Measurements from ENCODE around the gene PILRA.

PILRA gene

DNA sequence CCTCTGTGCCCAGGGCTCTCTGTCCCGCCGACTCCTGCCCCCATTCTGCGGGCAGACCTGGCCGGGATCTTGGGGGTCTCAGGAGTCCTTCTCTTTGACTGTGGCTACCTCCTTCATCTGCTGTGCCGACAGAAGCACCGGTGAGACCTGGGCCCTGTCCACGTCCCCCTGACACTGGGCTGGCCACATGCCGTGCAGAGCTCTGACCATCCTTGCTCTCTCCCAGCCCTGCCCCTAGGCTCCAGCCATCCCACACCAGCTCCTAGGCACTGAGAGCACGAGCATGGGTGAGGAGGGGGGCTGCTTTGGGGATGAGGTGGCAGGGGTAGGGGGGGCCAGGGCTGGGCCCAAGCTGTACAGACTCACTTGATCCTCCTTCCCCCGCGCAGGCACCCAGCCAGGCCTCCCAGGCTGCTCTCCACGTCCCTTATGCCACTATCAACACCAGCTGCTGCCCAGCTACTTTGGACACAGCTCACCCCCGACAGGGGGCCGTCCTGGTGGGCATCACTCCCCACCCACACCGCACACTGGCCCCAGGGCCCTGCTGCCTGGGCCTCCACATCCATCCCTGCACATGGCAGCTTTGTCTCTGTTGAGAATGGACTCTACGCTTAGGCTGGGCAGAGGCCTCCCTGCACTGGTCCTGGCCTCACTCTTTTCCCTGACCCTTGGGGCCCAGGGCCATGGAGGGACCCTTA, 20.2 kb upstream of the PILRA start:
- H3K14ac ChIP-seq (ENCODE audit: low read length), result no peak overlapping the region

GRCh38 chr7:100353685-100354330, 19.5 kb upstream of the PILRA start:
- no peak overlapping the region for H4K12ac ChIP-seq (ENCODE audit: low read depth, low read length)
- WGBS (ENCODE audit: extremely low coverage, insufficient coverage, insufficient read length), result no CpG with 5 or more reads among the region's 6 CpGs
- no peak overlapping the region for H3K23ac ChIP-seq (ENCODE audit: low read length)
- no peaks in the 10 kb centered on the region for H3K27me3 ChIP-seq (ENCODE audit: insufficient read depth, low read length)
- no peak overlapping the region for H3K18ac ChIP-seq (ENCODE audit: low read length)
- H2BK12ac ChIP-seq (ENCODE audit: low read length), result no peak overlapping the region
- H3K4me1 ChIP-seq (ENCODE audit: control insufficient read depth in 1 of 2, insufficient read depth in 2 of 2, low read length in 2 of 2), result no peaks in the 10 kb centered on the region
- H2BK120ac ChIP-seq (ENCODE audit: insufficient read depth, low read length, poor library complexity), result no peak overlapping the region
- no peak overlapping the region for H2AFZ ChIP-seq (ENCODE audit: insufficient read depth, low read length, poor library complexity)
- peaks cover 85 to 89% of the 10 kb centered on the region in 2 experiments for H3K36me3 ChIP-seq (ENCODE audit: control insufficient read depth in 1 of 2, insufficient read depth in 2 of 2, low read length in 2 of 2)
- H4K91ac ChIP-seq (ENCODE audit: low read depth, low read length), result no peak overlapping the region
- H3K14ac ChIP-seq (ENCODE audit: low read length), result no peak overlapping the region
- H3K9me3 ChIP-seq (ENCODE audit: insufficient read depth, low read depth, low read length), result peaks cover 3% of the 10 kb centered on the region
- H3K4me2 ChIP-seq (ENCODE audit: low read length), result no peak overlapping the region
- H3K9ac ChIP-seq (ENCODE audit: low read length), result no peak overlapping the region
- no peak overlapping the region for H4K8ac ChIP-seq (ENCODE audit: low read depth, low read length)
- no peak for DNase-seq
- no peak overlapping the region for H3K27ac ChIP-seq (ENCODE audit: low read depth, low read length)
- no peak overlapping the region for H3K4me3 ChIP-seq (ENCODE audit: low read depth, low read length)
- H3K79me2 ChIP-seq (ENCODE audit: control insufficient read depth, insufficient read depth, low read length, poor library complexity), result no peaks in the 10 kb centered on the region
- H2BK5ac ChIP-seq (ENCODE audit: low read depth, low read length, poor library complexity), result no peak overlapping the region
- H3K4ac ChIP-seq (ENCODE audit: low read depth, low read length), result no peak overlapping the region
- H3K79me1 ChIP-seq (ENCODE audit: low read length), result no peaks in the 10 kb centered on the region
- no peak overlapping the region for H2AK5ac ChIP-seq (ENCODE audit: low read length)

More for the DNA sequence above, 20.2 kb upstream of the PILRA start:
- no peak overlapping the region for H2AK5ac ChIP-seq (ENCODE audit: low read length)
- no peak overlapping the region for H3K4ac ChIP-seq (ENCODE audit: low read depth, low read length)
- no peaks in the 10 kb centered on the region for H3K79me2 ChIP-seq (ENCODE audit: control insufficient read depth, insufficient read depth, low read length, poor library complexity)
- no peak overlapping the region for H3K27ac ChIP-seq (ENCODE audit: low read depth, low read length)
- no peak overlapping the region for H2BK12ac ChIP-seq (ENCODE audit: low read length)
- H2BK120ac ChIP-seq (ENCODE audit: insufficient read depth, low read length, poor library complexity), result no peak overlapping the region
- no peak for DNase-seq
- WGBS (ENCODE audit: extremely low coverage, insufficient coverage, insufficient read length), result no CpG with 5 or more reads among the region's 16 CpGs
- H4K12ac ChIP-seq (ENCODE audit: low read depth, low read length), result no peak overlapping the region
- H3K18ac ChIP-seq (ENCODE audit: low read length), result no peak overlapping the region
- H3K79me1 ChIP-seq (ENCODE audit: low read length), result no peaks in the 10 kb centered on the region
- no peak overlapping the region for H3K9ac ChIP-seq (ENCODE audit: low read length)
- H3K4me1 ChIP-seq (ENCODE audit: control insufficient read depth in 1 of 2, insufficient read depth in 2 of 2, low read length in 2 of 2), result no peaks in the 10 kb centered on the region
- no peak overlapping the region for H2AFZ ChIP-seq (ENCODE audit: insufficient read depth, low read length, poor library complexity)
- no peak overlapping the region for H3K23ac ChIP-seq (ENCODE audit: low read length)
- H3K9me3 ChIP-seq (ENCODE audit: insufficient read depth, low read depth, low read length), result peaks cover 3% of the 10 kb centered on the region
- no peak overlapping the region for H3K4me2 ChIP-seq (ENCODE audit: low read length)
- no peak overlapping the region for H4K91ac ChIP-seq (ENCODE audit: low read depth, low read length)
- no peak overlapping the region for H3K4me3 ChIP-seq (ENCODE audit: low read depth, low read length)
- H4K8ac ChIP-seq (ENCODE audit: low read depth, low read length), result no peak overlapping the region
- H3K27me3 ChIP-seq (ENCODE audit: insufficient read depth, low read length), result no peaks in the 10 kb centered on the region
- peaks cover 80 to 85% of the 10 kb centered on the region in 2 experiments for H3K36me3 ChIP-seq (ENCODE audit: control insufficient read depth in 1 of 2, insufficient read depth in 2 of 2, low read length in 2 of 2)
- H2BK5ac ChIP-seq (ENCODE audit: low read depth, low read length, poor library complexity), result no peak overlapping the region

DNA sequence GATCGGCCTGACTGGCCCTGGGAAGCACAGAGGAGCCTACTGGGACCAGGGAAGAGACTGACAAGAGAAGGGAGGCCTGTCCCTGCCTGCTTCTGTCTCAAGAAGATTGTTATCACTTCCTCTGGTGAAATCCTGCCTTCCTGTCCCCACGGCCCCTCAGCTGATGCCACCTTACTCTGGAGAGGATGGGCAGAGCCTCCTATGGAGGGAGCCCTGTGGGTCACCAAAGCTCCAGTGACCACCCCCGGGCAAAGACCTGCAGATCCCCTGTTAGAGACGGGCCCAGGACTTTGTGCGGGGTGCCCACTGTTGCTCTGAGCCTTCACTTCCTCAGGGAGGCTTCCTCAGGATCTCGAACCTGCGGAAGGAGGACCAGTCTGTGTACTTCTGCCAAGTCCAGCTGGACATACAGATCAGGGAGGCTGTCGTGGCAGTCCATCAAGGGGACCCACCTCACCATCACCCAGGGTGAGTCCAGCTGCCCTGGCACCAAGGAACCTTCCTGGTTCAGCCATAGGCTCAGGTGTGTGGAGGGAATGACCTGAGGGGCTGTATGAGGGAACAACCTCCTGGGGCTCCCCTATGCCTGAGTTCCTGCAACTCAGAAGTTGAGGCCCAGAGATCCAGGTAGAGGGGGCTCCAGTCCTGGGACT, 16.7 kb upstream of the PILRA start:
- H3K14ac ChIP-seq (ENCODE audit: low read length), result no peak overlapping the region
- WGBS (ENCODE audit: extremely low coverage, insufficient coverage, insufficient read length), result no CpG with 5 or more reads among the region's 8 CpGs

DNA sequence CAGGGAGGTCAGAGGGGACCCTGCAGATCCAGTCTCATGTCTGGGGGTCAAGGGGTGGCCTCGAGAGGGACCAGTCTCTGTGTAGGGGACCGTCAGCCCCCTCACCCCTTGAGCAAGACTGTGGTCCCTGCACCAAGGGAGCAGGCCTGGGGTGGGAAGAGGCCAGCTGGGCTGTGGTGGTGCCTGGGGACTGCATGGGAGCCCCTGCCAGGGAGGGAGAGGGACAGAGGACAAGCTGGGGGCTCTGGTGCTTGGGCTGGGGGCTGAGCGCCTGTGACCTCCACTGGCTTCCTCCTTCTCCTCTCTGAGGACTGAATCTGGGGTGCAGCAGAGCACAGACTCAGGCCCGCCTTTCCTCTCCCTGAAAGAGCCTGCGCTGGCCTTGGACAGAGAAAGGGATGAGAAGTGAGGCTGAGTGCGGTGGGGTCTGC, 16.1 kb upstream of the PILRA start:
- H4K8ac ChIP-seq (ENCODE audit: low read depth, low read length), result no peak overlapping the region
- no peaks in the 10 kb centered on the region for H3K79me1 ChIP-seq (ENCODE audit: low read length)
- H2AFZ ChIP-seq (ENCODE audit: insufficient read depth, low read length, poor library complexity), result no peak overlapping the region
- H3K4me2 ChIP-seq (ENCODE audit: low read length), result no peak overlapping the region
- H3K18ac ChIP-seq (ENCODE audit: low read length), result no peak overlapping the region
- H3K9me3 ChIP-seq (ENCODE audit: insufficient read depth, low read depth, low read length), result peaks cover 3% of the 10 kb centered on the region
- H3K79me2 ChIP-seq (ENCODE audit: control insufficient read depth, insufficient read depth, low read length, poor library complexity), result no peaks in the 10 kb centered on the region
- H2BK12ac ChIP-seq (ENCODE audit: low read length), result no peak overlapping the region
- no peak overlapping the region for H3K23ac ChIP-seq (ENCODE audit: low read length)
- WGBS (ENCODE audit: extremely low coverage, insufficient coverage, insufficient read length), result no CpG with 5 or more reads among the region's 6 CpGs
- peak overlapping the region; percentile 30 for H3K4me3 ChIP-seq (ENCODE audit: low read depth, low read length)
- H2BK120ac ChIP-seq (ENCODE audit: insufficient read depth, low read length, poor library complexity), result no peak overlapping the region
- no peak overlapping the region for H4K12ac ChIP-seq (ENCODE audit: low read depth, low read length)
- H3K27me3 ChIP-seq (ENCODE audit: insufficient read depth, low read length), result no peaks in the 10 kb centered on the region
- H3K14ac ChIP-seq (ENCODE audit: low read length), result no peak overlapping the region
- H3K9ac ChIP-seq (ENCODE audit: low read length), result no peak overlapping the region
- no peaks in the 10 kb centered on the region for H3K4me1 ChIP-seq (ENCODE audit: control insufficient read depth in 1 of 2, insufficient read depth in 2 of 2, low read length in 2 of 2)
- H3K27ac ChIP-seq (ENCODE audit: low read depth, low read length), result no peak overlapping the region
- no peak overlapping the region for H2BK5ac ChIP-seq (ENCODE audit: low read depth, low read length, poor library complexity)
- no peak overlapping the region for H2AK5ac ChIP-seq (ENCODE audit: low read length)
- H3K4ac ChIP-seq (ENCODE audit: low read depth, low read length), result no peak overlapping the region
- DNase-seq, result no peak
- H4K91ac ChIP-seq (ENCODE audit: low read depth, low read length), result no peak overlapping the region
- H3K36me3 ChIP-seq (ENCODE audit: control insufficient read depth in 1 of 2, insufficient read depth in 2 of 2, low read length in 2 of 2), result peaks cover 83 to 91% of the 10 kb centered on the region in 2 experiments

More for the DNA sequence above, 16.7 kb upstream of the PILRA start:
- H3K23ac ChIP-seq (ENCODE audit: low read length), result no peak overlapping the region
- no peak overlapping the region for H3K4me3 ChIP-seq (ENCODE audit: low read depth, low read length)
- H4K91ac ChIP-seq (ENCODE audit: low read depth, low read length), result no peak overlapping the region
- no peaks in the 10 kb centered on the region for H3K79me2 ChIP-seq (ENCODE audit: control insufficient read depth, insufficient read depth, low read length, poor library complexity)
- H2AK5ac ChIP-seq (ENCODE audit: low read length), result no peak overlapping the region
- peaks cover 86 to 92% of the 10 kb centered on the region in 2 experiments for H3K36me3 ChIP-seq (ENCODE audit: control insufficient read depth in 1 of 2, insufficient read depth in 2 of 2, low read length in 2 of 2)
- H3K4me2 ChIP-seq (ENCODE audit: low read length), result no peak overlapping the region
- peaks cover 3% of the 10 kb centered on the region for H3K9me3 ChIP-seq (ENCODE audit: insufficient read depth, low read depth, low read length)
- H3K79me1 ChIP-seq (ENCODE audit: low read length), result no peaks in the 10 kb centered on the region
- no peak overlapping the region for H3K27ac ChIP-seq (ENCODE audit: low read depth, low read length)
- no peak overlapping the region for H2AFZ ChIP-seq (ENCODE audit: insufficient read depth, low read length, poor library complexity)
- H3K4ac ChIP-seq (ENCODE audit: low read depth, low read length), result no peak overlapping the region
- H2BK12ac ChIP-seq (ENCODE audit: low read length), result no peak overlapping the region
- H3K18ac ChIP-seq (ENCODE audit: low read length), result no peak overlapping the region
- no peaks in the 10 kb centered on the region for H3K27me3 ChIP-seq (ENCODE audit: insufficient read depth, low read length)
- no peaks in the 10 kb centered on the region for H3K4me1 ChIP-seq (ENCODE audit: control insufficient read depth in 1 of 2, insufficient read depth in 2 of 2, low read length in 2 of 2)
- H2BK5ac ChIP-seq (ENCODE audit: low read depth, low read length, poor library complexity), result no peak overlapping the region
- no peak overlapping the region for H4K12ac ChIP-seq (ENCODE audit: low read depth, low read length)
- H4K8ac ChIP-seq (ENCODE audit: low read depth, low read length), result no peak overlapping the region
- no peak overlapping the region for H2BK120ac ChIP-seq (ENCODE audit: insufficient read depth, low read length, poor library complexity)
- no peak for DNase-seq
- no peak overlapping the region for H3K9ac ChIP-seq (ENCODE audit: low read length)

Data from trophoblast cell (in vitro differentiated cells and primary cell).